ENCODE data around the gene SUMF1.

SUMF1 gene

GRCh38 chr3:4466741-4467521 is at the start of gene SUMF1:
TSS of gene SUMF1 (minus strand) at chr3:4467269. CDS start at chr3:4467245, 24 bp downstream.
- peak; percentile 88 for DNase-seq (ENCODE audit: low spot score)

DNA sequence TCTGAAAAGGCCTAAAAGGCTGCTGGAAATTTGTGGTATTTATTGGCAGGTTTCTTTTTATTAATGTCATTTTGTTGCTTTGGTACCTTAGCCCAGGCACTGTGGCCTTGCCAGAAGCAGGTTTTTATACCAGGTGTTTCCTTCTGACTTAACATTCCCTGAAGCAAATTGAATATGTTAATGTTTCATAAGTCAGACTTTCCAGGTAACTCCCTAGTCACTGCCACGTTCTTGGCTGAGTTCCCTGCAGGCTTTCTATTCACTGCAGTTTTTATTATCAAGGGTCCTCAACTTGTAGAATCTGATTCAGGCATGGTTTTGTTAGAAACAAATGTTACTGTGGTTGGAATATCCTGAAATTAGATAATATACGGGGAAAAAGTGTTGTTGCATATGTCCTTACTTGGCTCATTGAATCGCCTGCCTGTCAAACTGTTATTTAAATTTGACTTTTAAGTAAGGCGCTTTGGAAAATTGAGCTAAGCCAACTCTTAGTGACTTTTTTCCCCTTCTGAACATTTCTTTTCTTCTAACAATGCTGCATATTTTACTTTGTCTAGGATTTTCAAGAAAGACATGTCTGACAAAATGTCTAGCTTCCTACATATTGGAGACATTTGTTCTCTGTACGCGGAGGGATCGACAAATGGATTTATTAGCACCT is 49.0 kb upstream of the SUMF1 start:
- no peak for DNase-seq (ENCODE audit: low spot score)

- no peak for DNase-seq (ENCODE audit: low spot score)
Measured at GRCh38 chr3:4514916-4515315, 47.8 kb upstream of the SUMF1 start.

DNA sequence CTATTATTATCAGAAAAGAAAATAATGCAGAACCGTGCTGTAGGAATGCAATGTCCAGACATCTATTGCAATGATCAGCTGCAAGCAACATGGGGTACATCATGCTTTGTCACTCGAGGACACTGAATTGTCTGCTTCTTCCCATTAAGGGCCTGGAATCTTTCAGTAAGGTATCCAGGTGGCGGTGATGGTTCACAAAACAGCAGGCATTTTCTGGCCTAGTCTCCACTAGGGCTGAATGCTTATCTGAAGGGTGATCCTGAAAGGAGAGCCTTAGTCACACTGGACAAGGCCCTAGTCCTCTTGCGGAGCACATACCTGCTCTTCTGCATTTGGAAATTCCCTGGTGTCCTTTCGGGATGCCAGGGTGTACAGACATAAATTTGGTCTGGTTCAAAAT is 47.3 kb upstream of the SUMF1 start:
- no peak for DNase-seq (ENCODE audit: low spot score)

- no peak for DNase-seq (ENCODE audit: low spot score)
Measured at GRCh38 chr3:4512895-4513616, 46.0 kb upstream of the SUMF1 start.

DNA sequence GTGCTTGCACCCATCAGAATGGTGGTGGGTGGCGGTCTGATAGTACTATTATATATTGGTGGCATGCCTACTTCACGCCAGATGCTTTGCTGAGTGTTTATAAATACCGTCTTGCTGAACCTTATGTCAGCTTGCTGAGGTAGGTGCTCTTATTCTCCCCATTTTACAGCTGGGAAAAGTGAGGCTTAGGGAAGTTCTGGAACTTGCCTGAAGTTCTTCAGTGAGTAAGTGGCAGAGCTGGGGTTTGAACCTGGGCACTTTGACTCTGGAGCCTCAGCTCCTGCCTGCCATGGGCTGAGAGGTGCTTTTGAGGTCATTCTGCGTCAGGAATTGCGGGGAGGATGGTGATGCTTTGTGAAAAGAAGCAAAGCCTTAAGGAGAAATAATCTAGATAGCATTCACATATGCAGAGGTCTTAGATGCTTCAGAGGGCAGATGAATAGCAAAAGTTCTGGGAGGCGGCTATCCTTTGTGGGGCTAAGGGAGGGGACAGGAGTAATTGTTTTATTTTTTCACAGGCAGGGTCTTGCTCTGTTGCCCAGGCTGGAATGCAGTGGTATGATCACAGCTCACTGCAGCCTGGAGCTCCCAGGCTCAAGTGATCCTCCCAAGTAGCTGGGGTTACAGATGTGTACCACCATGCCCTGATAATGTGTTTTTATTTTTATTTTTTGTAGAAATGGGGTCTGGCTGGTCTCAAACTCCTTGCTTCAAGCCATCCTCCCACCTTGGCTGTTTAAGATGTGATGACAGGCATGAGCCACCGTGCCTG is 44.6 kb upstream of the SUMF1 start:
- DNase-seq (ENCODE audit: low spot score) = no peak

DNA sequence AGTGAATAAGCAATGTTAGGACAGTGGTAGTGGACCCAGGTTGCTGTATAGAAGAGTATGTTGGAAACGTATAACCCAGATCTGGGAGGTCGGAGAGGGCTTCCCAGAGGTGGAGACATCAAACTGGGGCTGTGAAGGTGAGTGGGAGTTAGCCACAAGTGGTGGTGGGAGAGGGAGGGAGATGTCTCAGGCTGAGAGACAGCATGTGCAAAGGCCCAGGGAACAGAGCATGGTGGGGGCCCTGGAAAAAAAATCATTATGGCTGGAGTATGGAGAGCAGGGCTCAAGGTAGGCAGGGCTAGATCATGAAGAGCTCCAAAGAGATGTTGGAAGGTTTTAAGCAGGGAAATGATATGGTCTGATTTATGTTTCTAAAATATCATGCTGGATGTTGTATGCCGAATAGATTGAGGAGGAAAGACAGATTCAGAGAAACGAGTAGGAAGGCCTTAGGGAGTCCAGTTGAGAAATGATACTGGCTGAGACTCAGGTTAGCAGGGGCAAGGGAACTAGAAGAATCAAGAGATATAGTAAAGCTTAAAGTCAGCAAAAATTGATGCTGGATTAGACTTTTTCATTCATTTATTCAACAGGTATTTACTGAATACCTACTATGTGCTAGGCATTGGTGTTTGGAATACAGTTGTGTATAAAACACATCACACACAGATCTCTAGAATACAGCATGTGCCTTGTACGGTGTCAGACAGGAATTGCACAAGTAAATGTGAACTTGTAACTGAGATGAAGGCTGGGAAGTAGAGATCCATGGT is 43.1 kb upstream of the SUMF1 start:
- no peak for DNase-seq (ENCODE audit: low spot score)

DNA sequence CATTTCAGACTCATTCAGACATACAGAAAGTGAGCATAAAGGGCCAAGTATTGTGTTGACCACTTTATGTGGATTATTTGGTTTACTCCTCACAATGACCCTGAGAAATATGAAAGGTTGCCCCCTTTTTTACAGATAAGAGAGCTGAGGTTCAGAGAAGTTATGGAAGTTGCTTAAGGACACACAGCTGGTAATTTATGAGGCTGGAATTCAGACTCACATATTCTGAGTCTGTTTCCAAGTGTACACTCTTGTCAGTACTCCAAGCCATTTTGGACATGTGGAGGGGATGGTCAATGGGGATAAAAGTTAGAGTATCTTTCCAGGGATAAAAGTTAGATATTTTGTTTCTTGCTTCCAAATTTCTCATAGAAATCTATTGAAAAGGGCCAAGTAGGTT is 42.0 kb upstream of the SUMF1 start:
- no peak for DNase-seq (ENCODE audit: low spot score)

DNA sequence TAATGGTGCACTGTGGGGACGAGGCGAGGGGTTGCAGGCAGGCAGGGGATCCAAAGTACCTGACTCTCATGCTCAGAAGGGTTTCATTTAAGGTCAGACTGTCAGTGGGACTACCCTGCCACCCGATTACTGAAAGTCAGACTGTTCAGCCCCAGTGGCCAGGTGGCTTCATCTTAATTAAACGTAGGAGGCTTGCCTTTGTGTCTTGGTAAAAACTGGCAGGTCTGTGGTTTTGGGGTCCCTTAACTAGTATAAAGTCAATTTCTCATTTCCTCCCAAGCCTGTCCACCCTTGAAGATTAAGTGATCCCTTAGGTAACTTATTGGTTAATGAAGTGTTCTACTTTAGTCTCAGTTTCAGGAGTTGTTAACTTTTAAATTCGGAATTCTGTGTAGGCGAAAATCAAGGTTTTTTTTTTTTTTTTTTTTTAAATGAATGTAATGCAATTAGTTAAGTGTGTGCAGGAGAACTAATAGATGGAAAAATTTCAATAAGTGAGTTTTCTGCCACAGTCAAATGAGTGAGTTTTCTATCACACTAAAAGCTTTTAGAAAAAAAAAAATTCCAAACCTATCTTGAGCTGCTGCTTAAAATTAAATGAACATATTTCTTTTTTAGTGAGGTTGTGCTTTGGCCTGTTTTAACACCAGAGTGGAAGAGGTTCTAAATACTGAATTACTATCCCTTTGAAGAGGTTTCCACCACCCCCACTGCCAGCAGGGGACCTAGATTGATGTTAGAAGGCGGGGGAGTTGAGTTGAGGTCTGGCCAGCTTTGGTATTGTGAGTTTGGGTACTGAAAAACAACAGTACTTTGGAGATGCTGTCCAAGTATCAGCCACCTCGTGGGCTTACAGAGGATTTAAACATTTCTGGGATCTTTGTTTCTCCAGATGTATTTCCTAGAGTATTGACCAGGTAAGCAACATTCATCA is 41.2 kb upstream of the SUMF1 start:
- no peak for DNase-seq (ENCODE audit: low spot score)

- DNase-seq (ENCODE audit: low spot score) = no peak
Measured at GRCh38 chr3:4507024-4507596, 40.0 kb upstream of the SUMF1 start.

DNA sequence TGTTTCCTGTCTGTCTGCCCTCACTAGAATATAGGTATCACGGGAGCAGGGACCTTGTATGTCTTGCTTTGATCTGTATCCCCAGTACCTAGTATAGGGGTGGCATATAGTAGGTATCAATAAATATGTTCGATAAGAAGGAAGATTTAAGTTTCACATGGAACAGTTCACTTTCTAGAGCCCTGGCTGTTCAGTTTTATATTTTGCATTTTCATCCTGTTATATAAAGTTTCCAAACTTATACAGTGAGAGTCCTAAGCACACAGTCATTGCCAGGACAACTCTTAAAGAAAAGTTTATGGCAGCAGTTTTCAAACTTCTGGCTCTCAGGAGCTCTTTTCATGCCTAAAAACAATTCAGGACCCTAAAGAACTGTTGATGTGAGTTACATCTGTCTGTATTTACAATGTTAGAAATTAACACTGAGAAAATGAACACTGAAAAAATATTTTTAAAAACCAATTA is 39.5 kb upstream of the SUMF1 start:
- DNase-seq (ENCODE audit: low spot score) = no peak

DNA sequence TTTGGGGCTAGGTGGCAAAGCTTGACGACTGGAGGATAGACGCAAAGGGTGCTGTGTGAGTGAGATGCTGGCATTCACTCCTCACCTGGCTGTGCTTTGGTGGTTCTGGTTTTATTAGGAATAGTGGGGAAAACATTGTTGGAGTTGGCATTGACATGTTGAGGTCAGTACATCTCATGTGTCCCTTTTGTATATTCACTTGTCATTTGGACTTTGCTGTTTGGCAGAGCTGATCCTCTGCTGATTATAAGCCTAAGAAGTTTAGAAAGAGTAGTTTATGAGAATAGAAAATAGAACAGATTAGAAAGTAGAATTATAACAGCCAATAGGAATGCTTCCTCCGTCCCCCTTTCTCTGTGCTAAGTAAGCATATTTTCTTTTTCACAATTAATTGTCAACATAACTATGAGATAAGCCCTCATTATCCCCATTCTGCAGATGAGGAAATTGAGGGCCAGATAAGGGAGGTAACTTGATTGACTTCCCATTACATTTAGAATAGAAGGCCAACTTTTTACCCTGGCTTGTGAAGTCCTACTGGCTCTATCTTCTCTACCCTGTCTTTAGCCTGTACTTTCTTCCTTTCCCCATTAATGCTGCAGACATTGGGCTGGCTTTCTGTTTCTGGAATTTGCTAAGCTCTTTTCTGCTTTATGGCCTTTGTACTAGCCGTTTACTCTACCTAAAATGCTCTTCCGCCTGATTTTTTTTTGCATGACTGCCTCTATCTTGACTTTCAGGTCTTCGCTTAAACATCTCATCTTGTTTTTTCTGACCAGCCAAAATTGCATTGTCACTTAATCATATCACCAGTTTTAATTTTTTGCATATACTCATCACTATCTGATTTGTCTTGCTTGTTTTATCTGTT is 38.9 kb upstream of the SUMF1 start:
- no peak for DNase-seq (ENCODE audit: low spot score)

GRCh38 chr3:4504340-4505261 is 37.5 kb upstream of the SUMF1 start:
- no peak for DNase-seq (ENCODE audit: low spot score)

GRCh38 chr3:4503050-4503449 is 36.0 kb upstream of the SUMF1 start:
- no peak for DNase-seq (ENCODE audit: low spot score)

DNA sequence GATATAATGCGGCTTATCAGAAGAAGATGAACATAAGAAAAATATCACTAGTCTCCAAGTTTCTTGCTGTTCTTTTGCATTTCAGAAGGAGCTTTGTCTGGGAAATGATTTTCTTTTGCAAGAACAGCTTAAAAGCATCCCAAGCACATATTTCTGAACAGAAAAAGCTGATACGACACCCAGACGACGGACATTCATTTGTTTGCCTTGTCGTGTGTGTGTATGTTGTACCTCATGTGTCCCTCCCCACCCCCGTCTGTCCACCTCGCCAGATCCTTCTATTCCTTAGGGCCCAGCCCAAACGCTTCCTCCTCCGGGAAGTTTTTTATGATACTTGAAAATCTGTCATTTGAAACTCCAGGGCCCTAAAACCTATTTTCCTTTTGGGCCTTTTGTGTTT is 34.9 kb upstream of the SUMF1 start:
- no peak for DNase-seq (ENCODE audit: low spot score)

DNA sequence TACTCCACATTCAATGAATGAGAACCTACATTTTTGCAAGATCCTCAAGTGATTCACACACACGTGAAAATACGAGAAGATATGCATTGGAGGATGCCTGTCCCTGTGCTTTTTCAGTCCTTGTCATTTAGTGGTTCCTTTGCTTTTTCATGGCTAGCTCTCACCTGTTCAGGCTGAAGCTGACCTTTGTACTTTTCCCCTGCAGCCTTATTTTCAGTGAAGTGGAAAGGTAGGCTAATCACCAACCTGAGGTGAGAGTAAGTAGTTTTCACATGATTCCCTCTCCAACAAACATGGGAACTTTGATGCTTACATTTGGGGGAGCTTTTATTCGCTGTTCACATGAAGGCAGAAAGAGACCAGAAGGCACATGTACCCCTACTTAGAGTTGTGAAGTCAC is 34.4 kb upstream of the SUMF1 start:
- DNase-seq (ENCODE audit: low spot score) = no peak

GRCh38 chr3:4498446-4498845 is 31.4 kb upstream of the SUMF1 start:
- DNase-seq (ENCODE audit: low spot score) = no peak

DNA sequence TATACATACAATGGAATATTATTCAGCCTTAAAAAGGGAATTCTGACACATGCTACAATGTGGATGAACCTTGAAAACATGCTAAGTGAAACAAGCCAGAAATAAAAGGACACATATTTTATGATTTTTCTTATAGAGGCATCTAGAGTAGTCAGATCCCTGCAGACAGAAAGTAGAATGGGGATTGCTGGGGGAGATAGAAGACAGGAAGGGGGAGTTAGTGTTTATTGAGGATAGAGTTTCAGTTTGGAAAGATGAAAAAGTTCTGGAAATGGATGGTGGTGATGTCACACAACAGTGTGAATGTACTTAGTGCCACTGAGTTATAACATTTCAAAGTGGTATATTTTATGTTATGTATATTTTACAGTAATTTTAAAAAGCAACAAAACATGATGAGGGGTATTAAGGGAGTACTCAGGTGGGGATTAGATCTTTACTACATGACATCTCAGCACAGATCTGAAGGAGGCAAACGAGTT is 30.8 kb upstream of the SUMF1 start:
- no peak for DNase-seq (ENCODE audit: low spot score)

All from putamen (tissue), 1 donor.